Peyer's patch (tissue), 4 donors: ENCODE measurements around the gene ANO8.

Experiments used
- POLR2A ChIP-seq, 2 donors: fragments of 450-650 bp; IDR thresholded peaks; one replicate each; pipeline ENCODE4 v1.5.1; 2017; ENCODE audit warnings: antibody characterized with exemption in 2 of 2, mild to moderate bottlenecking in 2 of 2, moderate library complexity in 2 of 2
- TF ChIP-seq, protein P1 (sequence below), 6 experiments: fragments of 450-650 bp in 4 of 6; fragments of 200-600 bp in 2 of 6; sonication (generic) in 1 of 6; IDR thresholded peaks; one replicate each; pipeline ENCODE4 v1.5.1; 2017 to 2019; ENCODE audit warnings: antibody characterized with exemption in 6 of 6, mild to moderate bottlenecking in 3 of 6, moderate library complexity in 1 of 6

DNA sequence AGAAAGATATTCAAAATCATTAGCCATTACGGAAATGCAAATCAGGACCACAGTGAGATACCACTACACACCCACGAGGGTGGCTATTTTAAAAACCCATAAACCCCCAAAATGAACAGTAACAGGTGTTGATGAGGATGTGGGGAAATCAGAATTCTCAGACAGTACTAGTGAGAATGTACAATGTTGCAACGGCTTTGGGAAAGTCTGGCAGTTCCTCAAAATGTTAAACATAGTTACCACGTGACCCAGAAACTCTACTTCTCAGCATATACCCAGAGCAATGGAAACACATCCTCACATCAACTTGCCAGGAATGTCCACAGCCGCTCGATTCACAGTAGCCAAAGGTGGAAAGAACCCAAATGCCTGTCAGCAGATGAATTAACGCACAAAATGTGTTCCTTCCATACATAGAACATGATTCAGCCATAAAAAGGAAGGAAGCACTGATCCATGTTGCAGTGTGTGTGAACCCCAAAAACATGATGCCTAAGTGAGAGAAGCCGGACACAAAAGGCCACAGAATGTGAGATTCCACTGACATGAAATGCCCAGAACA lies 35.5 kb upstream of the ANO8 start:
- TF ChIP-seq, protein P1, sequence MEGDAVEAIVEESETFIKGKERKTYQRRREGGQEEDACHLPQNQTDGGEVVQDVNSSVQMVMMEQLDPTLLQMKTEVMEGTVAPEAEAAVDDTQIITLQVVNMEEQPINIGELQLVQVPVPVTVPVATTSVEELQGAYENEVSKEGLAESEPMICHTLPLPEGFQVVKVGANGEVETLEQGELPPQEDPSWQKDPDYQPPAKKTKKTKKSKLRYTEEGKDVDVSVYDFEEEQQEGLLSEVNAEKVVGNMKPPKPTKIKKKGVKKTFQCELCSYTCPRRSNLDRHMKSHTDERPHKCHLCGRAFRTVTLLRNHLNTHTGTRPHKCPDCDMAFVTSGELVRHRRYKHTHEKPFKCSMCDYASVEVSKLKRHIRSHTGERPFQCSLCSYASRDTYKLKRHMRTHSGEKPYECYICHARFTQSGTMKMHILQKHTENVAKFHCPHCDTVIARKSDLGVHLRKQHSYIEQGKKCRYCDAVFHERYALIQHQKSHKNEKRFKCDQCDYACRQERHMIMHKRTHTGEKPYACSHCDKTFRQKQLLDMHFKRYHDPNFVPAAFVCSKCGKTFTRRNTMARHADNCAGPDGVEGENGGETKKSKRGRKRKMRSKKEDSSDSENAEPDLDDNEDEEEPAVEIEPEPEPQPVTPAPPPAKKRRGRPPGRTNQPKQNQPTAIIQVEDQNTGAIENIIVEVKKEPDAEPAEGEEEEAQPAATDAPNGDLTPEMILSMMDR (IDR thresholded peaks at IDR 0.05), result no peak
- TF ChIP-seq POLR2A (IDR thresholded peaks at IDR 0.05), result no peak
